HepG2 (cell line): Measurements from ENCODE around the gene ATP2A2. TPM values are rescaled to one million over a fixed set of nuclear protein-coding genes. Genes with fewer than 3 reads are reported as not detected.
A peak's percentile ranks its signal among the peaks of the same experiment; 100 is the strongest.

Experiments used
- DMAP1 ChIP-seq: IDR thresholded peaks from 2 replicates; pipeline ENCODE4 v1.6.1; 2016
- KDM2A ChIP-seq: sonication (generic); formaldehyde crosslinking; IDR thresholded peaks from 2 replicates; pipeline ENCODE4 v1.4.0; 2020; ENCODE audit warnings: low read depth, missing genetic modification reagents, borderline replicate concordance
- NFYB ChIP-seq: sonication (generic); formaldehyde crosslinking; IDR thresholded peaks from 2 replicates; pipeline ENCODE4 v1.4.0; 2020; ENCODE audit warnings: missing genetic modification reagents
- PHF21A ChIP-seq: sonication (generic); formaldehyde crosslinking; IDR thresholded peaks from 2 replicates; pipeline ENCODE4 v1.5.0; 2020; ENCODE audit warnings: mild to moderate bottlenecking, missing genetic modification reagents
- REPIN1 ChIP-seq: sonication (generic); formaldehyde crosslinking; IDR thresholded peaks from 2 replicates; pipeline ENCODE4 v1.8.0; 2022; ENCODE audit warnings: missing genetic modification reagents, low read depth, mild to moderate bottlenecking, borderline replicate concordance
- SMAD1 ChIP-seq: sonication (generic); formaldehyde crosslinking; IDR thresholded peaks from 2 replicates; pipeline ENCODE4 v1.4.0; 2020; ENCODE audit warnings: missing genetic modification reagents, low read depth, mild to moderate bottlenecking, borderline replicate concordance
- SOX13 ChIP-seq, 3 experiments: fragments of 450-650 bp in 1 of 3; sonication (generic) in 1 of 3; formaldehyde crosslinking in 1 of 3; IDR thresholded peaks in 2 of 3; conservative IDR thresholded peaks in 1 of 3; 2 replicates each; pipeline versions ENCODE4 v1.5.0 to v1.6.1; 2016 to 2020; ENCODE audit warnings: antibody characterized with exemption in 1 of 3, mild to moderate bottlenecking in 1 of 3, missing compliant biosample characterization in 1 of 3, missing genetic modification reagents in 1 of 3, moderate library complexity in 1 of 3
- TARDBP ChIP-seq: sonication (generic); formaldehyde crosslinking; IDR thresholded peaks from 2 replicates; pipeline ENCODE4 v1.8.0; 2022; ENCODE audit warnings: mild to moderate bottlenecking, missing genetic modification reagents
- THAP11 ChIP-seq: IDR thresholded peaks from 2 replicates; pipeline ENCODE4 v1.6.1; 2016; ENCODE audit warnings: missing biosample characterization, missing genetic modification reagents
- XRCC5 ChIP-seq: fragments of 200-400 bp; formaldehyde crosslinking; optimal IDR thresholded peaks from 2 replicates; pipeline ENCODE3; 2017; ENCODE audit warnings: mild to moderate bottlenecking, low read length
- YEATS4 ChIP-seq: sonication (generic); formaldehyde crosslinking; IDR thresholded peaks from 2 replicates; pipeline ENCODE4 v1.4.0; 2020; ENCODE audit warnings: missing genetic modification reagents, borderline replicate concordance
- ZFP36 ChIP-seq: fragments of 150-350 bp; IDR thresholded peaks from 2 replicates; pipeline ENCODE4 v1.6.1; 2018; ENCODE audit warnings: borderline replicate concordance, low read length, low read depth; ENCODE audit not compliant: partially characterized antibody
- ZFP36L1 ChIP-seq: sonication (generic); formaldehyde crosslinking; IDR thresholded peaks from 2 replicates; pipeline ENCODE4 v1.8.0; 2022; ENCODE audit warnings: mild to moderate bottlenecking, missing genetic modification reagents, moderate library complexity
- ZNF263 ChIP-seq: sonication (generic); formaldehyde crosslinking; IDR thresholded peaks from 2 replicates; pipeline ENCODE4 v1.4.0; 2020; ENCODE audit warnings: missing genetic modification reagents
- ZNF562 ChIP-seq: sonication (generic); formaldehyde crosslinking; IDR thresholded peaks from 2 replicates; pipeline ENCODE4 v1.8.0; 2022; ENCODE audit warnings: missing genetic modification reagents, borderline replicate concordance
- ZNF674 ChIP-seq: sonication (generic); formaldehyde crosslinking; IDR thresholded peaks from 2 replicates; pipeline ENCODE4 v1.5.0; 2020; ENCODE audit warnings: low read depth, mild to moderate bottlenecking, missing genetic modification reagents
- polyA plus RNA-seq, 8 experiments: library from polyadenylated mRNA; depleted of rRNA in 3 of 8; stranded (reverse) in 7 of 8; unstranded in 1 of 8; fragments of >200 nt; fragmentation: Illumina TruSeq in 4 of 8; extraction: Trizol in 4 of 8; gene quantifications; 2 replicates each; pipeline versions ENCODE4 v1.2.1 to v1.2.3, GENCODE V29; 2011 to 2016; ENCODE audit warnings: low read depth in 4 of 8, missing spikeins in 1 of 8, mixed read lengths in 1 of 8; ENCODE audit not compliant: insufficient read depth in 1 of 8
- total RNA-seq, 5 experiments: library from RNA; depleted of rRNA; stranded (reverse); fragments of >200 nt; fragmentation: Illumina TruSeq; extraction: Trizol; gene quantifications; 2 replicates each; pipeline ENCODE4 v1.2.3, GENCODE V29; 2016; ENCODE audit warnings: low read depth in 1 of 5
- TF ChIP-seq, protein P1 (sequence below), 2 experiments: sonication (generic) in 1 of 2; formaldehyde crosslinking in 1 of 2; IDR thresholded peaks; 2 replicates each; pipeline versions ENCODE4 v1.4.0 to v1.6.1; 2016 to 2020; ENCODE audit warnings: borderline replicate concordance in 1 of 2, low read depth in 1 of 2, mild to moderate bottlenecking in 1 of 2, missing genetic modification reagents in 1 of 2
- TF ChIP-seq, protein P2 (sequence below): sonication (generic); formaldehyde crosslinking; IDR thresholded peaks from 2 replicates; pipeline ENCODE4 v1.5.1; 2020; ENCODE audit warnings: mild to moderate bottlenecking, missing genetic modification reagents, borderline replicate concordance
- TF ChIP-seq, protein P3 (sequence below): sonication (generic); formaldehyde crosslinking; IDR thresholded peaks from 2 replicates; pipeline ENCODE4 v1.4.0; 2020; ENCODE audit warnings: mild to moderate bottlenecking, missing genetic modification reagents

Gene ATP2A2
- total and polyA plus RNA-seq, 2 of the 13 experiments (the other 11 are each of a cell fraction or from before 2014, with no cell fraction given) = 35.4 to 85.5 TPM

DNA sequence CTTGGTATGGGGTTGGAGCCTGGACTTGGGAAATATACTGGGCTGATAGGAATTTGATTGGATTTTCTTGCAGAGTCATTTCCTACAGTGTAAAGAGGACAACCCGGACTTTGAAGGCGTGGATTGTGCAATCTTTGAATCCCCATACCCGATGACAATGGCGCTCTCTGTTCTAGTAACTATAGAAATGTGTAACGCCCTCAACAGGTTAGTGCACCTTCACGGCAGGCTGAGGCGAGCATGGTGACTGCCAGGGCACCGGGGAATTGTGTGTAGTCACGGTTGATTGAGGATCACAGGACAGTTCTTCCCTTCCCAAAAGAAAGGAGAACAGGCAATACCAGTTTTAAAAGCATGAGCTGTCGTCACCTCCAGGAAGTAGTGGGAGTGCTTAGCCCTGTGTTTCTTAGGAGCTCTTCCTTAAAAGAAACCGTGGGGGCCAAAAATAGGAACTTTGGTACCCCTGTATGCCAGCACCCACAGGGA lies 64.2 kb downstream of the ATP2A2 start (continued):
- TF ChIP-seq, protein P1, sequence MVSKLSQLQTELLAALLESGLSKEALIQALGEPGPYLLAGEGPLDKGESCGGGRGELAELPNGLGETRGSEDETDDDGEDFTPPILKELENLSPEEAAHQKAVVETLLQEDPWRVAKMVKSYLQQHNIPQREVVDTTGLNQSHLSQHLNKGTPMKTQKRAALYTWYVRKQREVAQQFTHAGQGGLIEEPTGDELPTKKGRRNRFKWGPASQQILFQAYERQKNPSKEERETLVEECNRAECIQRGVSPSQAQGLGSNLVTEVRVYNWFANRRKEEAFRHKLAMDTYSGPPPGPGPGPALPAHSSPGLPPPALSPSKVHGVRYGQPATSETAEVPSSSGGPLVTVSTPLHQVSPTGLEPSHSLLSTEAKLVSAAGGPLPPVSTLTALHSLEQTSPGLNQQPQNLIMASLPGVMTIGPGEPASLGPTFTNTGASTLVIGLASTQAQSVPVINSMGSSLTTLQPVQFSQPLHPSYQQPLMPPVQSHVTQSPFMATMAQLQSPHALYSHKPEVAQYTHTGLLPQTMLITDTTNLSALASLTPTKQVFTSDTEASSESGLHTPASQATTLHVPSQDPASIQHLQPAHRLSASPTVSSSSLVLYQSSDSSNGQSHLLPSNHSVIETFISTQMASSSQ (IDR thresholded peaks at IDR 0.05; ENCODE audit: low read depth) = no peak
- TF ChIP-seq, protein P1 (CRISPR knock-in tag; IDR thresholded peaks at IDR 0.05; ENCODE audit: borderline replicate concordance) = 0 out of 2 replicates have a peak, but pooled peaks have one; percentile 12
- peak; percentile 49 for TF ChIP-seq KDM2A (CRISPR knock-in tag)
- TF ChIP-seq ZFP36L1 (CRISPR knock-in tag) = no peak
- 0 out of 2 replicates have a peak, but pooled peaks have one; percentile 77 for TF ChIP-seq REPIN1 (CRISPR knock-in tag)
- TF ChIP-seq, protein P2, sequence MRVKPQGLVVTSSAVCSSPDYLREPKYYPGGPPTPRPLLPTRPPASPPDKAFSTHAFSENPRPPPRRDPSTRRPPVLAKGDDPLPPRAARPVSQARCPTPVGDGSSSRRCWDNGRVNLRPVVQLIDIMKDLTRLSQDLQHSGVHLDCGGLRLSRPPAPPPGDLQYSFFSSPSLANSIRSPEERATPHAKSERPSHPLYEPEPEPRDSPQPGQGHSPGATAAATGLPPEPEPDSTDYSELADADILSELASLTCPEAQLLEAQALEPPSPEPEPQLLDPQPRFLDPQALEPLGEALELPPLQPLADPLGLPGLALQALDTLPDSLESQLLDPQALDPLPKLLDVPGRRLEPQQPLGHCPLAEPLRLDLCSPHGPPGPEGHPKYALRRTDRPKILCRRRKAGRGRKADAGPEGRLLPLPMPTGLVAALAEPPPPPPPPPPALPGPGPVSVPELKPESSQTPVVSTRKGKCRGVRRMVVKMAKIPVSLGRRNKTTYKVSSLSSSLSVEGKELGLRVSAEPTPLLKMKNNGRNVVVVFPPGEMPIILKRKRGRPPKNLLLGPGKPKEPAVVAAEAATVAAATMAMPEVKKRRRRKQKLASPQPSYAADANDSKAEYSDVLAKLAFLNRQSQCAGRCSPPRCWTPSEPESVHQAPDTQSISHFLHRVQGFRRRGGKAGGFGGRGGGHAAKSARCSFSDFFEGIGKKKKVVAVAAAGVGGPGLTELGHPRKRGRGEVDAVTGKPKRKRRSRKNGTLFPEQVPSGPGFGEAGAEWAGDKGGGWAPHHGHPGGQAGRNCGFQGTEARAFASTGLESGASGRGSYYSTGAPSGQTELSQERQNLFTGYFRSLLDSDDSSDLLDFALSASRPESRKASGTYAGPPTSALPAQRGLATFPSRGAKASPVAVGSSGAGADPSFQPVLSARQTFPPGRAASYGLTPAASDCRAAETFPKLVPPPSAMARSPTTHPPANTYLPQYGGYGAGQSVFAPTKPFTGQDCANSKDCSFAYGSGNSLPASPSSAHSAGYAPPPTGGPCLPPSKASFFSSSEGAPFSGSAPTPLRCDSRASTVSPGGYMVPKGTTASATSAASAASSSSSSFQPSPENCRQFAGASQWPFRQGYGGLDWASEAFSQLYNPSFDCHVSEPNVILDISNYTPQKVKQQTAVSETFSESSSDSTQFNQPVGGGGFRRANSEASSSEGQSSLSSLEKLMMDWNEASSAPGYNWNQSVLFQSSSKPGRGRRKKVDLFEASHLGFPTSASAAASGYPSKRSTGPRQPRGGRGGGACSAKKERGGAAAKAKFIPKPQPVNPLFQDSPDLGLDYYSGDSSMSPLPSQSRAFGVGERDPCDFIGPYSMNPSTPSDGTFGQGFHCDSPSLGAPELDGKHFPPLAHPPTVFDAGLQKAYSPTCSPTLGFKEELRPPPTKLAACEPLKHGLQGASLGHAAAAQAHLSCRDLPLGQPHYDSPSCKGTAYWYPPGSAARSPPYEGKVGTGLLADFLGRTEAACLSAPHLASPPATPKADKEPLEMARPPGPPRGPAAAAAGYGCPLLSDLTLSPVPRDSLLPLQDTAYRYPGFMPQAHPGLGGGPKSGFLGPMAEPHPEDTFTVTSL (CRISPR knock-in tag) = peak; percentile 60; the same call in 1 of the 2 replicates
- peak; percentile 77 for TF ChIP-seq PHF21A
- TF ChIP-seq ZNF263 (CRISPR knock-in tag) = peak; percentile 26; the same call in 1 of the 2 replicates
- no peak for TF ChIP-seq NFYB (CRISPR knock-in tag)
- no peak for TF ChIP-seq ZNF562
- peak; percentile 67; the same call in 1 of the 2 replicates for TF ChIP-seq SOX13 (IDR thresholded peaks at IDR 0.05)
- peak in 1 of 2 experiments; percentile 85; a peak in 2 of 4 replicates for TF ChIP-seq SOX13 (CRISPR knock-in tag; conservative IDR thresholded peaks at IDR 0.05 in 1 of 2, IDR thresholded peaks at IDR 0.05 in 1 of 2)
- 0 out of 2 replicates have a peak, but pooled peaks have one; percentile 27 for TF ChIP-seq TARDBP (CRISPR knock-in tag)
- TF ChIP-seq THAP11 (CRISPR knock-in tag) = peak; percentile 39; the same call in 1 of the 2 replicates
- peak; percentile 28; the same call in 1 of the 2 replicates for TF ChIP-seq YEATS4 (CRISPR knock-in tag)
- TF ChIP-seq DMAP1 (CRISPR knock-in tag) = no peak
- TF ChIP-seq XRCC5 = peak; percentile 62
- no peak for TF ChIP-seq ZNF674 (CRISPR knock-in tag)
- no peak for TF ChIP-seq SMAD1 (CRISPR knock-in tag)
- TF ChIP-seq ZFP36 = no peak
- TF ChIP-seq, protein P3, sequence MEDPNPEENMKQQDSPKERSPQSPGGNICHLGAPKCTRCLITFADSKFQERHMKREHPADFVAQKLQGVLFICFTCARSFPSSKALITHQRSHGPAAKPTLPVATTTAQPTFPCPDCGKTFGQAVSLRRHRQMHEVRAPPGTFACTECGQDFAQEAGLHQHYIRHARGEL (CRISPR knock-in tag) = no peak
